GM18861 (cell line): ENCODE results near the gene HNMT.
"Not testable (repeated sequence)": the region's sequence is repeated elsewhere in the genome, so short reads cannot be mapped to it uniquely, and the experiment has no call there.

Experiments
- ATAC-seq: cut with Tn5 transposase; IDR thresholded peaks from one replicate; pipeline ENCODE4 v1.9.1; 2021; ENCODE audit not compliant: unreplicated experiment

Gene HNMT

GRCh38 chr2:137964066-137964858, at the start of gene HNMT:
HNMT (plus strand) TSS chr2:137964473; CDS start chr2:137964492, 19 bp downstream.
- ATAC-seq, result no peak

GRCh38 chr2:137921105-137921880, 43.0 kb upstream of the HNMT start:
- no peak for ATAC-seq

DNA sequence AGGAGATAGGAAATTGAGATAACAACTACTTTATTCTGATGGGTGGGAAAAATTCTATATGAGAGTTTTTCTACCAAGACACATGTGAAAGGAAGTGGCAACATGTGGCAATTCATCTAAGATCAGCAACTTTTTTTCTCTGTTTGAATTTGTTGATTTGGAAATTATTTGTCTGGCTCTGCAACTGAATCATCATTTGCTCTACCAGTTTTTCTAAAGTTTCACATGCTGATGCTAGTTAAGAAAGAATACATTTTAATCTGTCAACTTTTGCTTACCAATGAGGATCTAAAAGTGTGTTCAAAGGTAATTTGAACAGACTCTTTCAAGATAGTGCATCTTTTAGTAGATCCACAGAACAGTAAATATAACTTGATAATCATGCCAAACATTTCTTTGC, 42.1 kb upstream of the HNMT start:
- not testable (repeated sequence) for ATAC-seq

DNA sequence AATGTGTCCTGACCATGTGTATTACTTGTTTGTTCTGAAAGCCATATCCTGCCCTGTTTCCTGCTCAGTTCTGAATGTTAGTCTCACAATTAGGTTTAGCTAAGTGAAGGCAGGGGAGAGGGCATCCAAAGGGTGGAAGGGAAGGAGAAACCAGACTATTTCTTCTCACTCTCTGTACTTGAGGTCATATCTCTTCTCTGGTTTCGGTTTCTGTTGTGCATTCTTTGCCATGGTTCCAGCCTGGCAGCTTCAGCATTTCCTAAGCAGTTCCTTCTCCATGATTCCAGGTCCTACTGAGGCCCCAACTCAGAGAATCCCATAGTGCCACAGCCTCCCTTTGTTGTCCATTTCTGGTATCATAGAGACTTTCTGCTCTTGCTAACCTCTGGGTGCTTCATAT, 40.3 kb upstream of the HNMT start:
- ATAC-seq, result no peak

- ATAC-seq, result no peak
Observed at GRCh38 chr2:137925599-137925998, 38.7 kb upstream of the HNMT start.

GRCh38 chr2:137927846-137928245, 36.4 kb upstream of the HNMT start:
- ATAC-seq, result no peak

DNA sequence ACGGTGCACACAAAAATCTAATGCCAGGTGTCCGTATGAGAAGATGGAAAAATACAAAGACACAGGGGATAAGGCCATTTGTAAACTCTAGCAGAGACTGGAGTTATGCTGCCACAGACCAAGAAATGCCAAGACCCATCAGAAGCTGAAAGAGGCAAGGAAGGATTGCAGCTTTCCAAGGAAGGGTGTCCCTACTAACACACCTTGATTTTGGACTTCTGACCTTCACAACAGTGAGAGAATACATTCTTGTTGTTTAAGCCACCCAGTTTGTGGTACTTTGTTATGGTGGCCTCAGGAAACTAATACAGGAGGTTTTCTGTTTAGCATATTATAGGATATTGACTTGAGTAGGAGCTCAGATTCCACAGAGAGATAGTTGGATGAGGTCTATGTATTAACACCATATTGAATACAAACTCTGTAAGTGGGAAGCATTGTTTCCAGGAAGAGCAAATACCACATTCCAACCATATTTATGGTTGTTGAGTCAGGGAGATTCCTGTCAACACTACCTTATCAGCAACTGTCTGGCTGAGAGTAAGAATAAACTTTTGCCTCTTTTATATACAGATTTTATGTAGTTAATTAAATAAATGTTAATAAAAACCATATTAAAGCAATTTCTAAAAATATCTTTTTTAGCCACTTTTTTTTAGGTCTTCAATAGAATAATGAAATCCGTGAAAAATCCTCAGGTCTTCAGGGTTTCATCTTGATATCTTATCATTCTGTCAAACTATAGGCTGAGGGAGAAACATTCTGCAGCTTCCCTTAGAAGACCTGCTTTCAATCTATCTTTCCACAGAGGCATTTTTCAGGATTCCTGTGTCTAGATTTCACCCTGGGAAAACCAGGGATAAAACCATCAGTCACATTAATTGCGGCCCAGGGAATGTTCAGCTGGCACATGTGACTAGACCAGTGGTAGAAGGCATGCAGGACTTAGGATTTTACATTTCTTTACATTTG, 35.4 kb upstream of the HNMT start:
- no peak for ATAC-seq

- no peak for ATAC-seq
Observed at GRCh38 chr2:137929519-137929916, 34.8 kb upstream of the HNMT start.

DNA sequence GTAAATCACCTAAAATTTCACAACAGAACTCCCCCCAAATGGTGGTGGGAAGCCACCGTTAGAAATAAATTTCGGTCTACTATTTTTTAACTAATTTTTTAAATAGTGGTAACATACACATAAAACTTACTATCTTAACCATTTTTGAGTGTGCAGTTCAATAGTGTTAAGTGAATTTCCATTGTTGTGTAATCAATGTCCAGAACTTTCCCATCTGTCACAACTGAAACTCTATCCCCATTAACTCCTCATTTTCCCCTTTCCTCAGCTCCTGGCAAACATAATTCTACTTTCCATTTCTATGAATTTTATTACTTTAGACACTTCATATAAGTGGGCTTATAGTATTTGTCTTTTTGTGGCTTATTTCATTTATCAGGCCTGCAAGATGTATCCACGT, 34.1 kb upstream of the HNMT start:
- ATAC-seq, result no peak

GRCh38 chr2:137935591-137935990, 28.7 kb upstream of the HNMT start:
- ATAC-seq, result no peak

- no peak for ATAC-seq
Observed at GRCh38 chr2:137937246-137937645, 27.0 kb upstream of the HNMT start.

DNA sequence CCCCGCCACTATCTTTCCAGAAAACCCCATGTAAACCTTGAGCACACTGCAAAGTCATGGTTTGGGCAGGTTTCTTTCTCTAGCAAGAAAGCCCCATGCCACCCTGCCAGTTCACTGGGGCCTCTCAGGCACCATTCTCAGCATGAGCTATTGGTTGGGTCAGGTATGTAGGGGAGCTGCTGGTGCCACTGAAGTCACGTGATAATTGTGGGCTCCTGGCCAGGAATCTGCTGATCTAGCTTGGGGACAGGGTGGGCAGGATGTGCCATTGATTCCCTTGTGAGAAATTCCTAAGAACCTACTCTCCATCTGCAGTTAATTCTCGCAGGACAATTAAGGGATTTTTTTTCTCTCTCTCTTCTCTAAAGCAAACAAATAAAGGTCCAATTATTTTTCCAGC, 26.5 kb upstream of the HNMT start:
- no peak for ATAC-seq

- ATAC-seq, result no peak
Observed at GRCh38 chr2:137938204-137938603, 26.1 kb upstream of the HNMT start.

DNA sequence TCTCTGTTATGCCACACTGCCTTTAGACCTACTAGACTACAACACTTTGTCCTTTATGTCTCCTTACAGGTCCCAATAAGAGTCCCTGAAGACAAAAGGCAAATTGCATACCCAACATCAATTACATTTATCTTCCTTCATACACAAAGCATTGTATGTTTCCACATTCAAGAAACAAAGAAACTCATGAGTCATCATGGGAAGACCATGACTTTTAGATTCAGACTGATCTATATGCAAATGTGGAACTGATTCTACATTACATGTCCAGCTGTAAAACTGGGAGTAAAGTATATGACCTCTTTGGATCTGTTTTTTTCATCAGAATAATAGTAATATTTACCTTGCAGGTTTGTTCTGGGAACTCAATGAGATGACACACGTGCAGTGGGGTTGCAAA, 25.2 kb upstream of the HNMT start:
- no peak for ATAC-seq

DNA sequence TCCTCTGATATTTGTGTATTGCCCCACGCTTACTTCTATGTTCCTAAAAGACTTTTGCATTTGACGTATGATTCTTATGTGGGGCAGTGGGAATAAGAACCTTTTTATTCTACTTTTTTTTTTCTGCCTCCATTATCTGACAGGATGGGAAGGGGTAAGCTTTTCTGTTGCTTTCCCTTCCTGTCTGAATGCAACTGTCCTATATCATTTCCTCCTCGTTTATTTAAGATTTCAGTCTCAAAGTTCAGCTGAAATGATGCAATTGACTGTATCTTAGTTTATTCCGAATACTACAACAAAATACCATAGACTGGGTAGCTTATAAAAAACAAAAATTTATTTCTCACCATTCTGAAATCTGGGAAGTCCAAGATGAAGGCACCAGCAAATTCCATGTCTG, 24.1 kb upstream of the HNMT start:
- no peak for ATAC-seq

DNA sequence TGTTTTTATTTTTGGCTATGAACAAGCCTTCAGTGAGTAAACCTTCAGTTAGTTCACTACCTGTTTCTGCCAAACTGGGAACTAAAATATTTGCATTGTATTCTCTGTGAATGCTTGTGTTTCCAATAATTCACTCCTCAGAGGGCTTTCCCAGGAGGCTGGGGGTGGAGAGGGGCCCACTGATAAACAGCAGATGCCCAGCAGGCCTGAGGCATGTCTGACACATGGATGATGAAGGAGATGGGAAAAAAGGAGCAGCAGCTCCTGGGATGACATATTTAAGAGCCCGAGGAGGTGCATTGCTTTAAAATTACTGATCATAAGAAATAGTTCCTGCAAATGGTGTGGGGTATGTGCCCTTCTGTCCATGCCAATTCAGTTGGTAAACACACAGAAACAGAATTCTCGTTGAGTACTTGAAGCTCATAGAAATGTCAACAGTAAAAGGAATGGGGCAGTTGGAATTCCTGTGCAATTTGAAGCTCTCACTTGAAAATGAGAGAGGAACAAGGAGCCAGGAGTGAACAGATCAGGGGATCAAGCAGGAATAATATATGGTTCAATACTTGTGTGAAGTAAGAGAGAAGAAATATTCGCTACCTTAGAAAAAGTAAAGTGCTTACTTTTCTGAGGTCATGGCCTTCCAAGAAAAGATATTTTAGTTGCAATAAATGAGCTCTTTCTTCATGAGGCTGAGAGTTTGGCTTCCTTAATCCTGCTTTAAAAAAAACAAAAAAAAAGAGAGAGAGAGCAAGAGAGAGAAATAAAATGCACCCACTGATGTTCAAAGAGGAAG, 22.0 kb upstream of the HNMT start:
- no peak for ATAC-seq

- ATAC-seq, result no peak
Observed at GRCh38 chr2:137942833-137943677, 21.2 kb upstream of the HNMT start.

GRCh38 chr2:137943678-137944347, 20.5 kb upstream of the HNMT start:
- ATAC-seq, result no peak

DNA sequence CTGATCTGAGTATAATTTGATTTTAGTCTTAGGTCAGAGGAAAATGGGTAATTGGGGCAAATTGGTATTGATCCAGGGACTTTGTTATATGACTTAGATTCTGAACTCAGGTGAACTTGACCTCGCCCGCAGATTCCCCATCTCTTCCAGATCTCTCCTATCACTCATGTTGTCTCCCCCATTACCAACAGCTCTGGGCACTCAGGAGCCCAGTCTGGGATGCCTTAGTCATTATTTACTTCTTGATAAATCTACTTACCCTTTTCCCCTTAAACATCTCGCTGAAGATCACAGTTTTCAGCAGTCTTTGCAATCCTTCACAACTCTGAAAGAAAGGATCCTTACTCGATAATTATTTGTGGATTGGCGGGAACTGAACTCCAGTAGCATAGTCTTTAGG, 19.6 kb upstream of the HNMT start:
- ATAC-seq, result no peak
